H9 (cell line): ENCODE data around the gene TTC13. TPM values are rescaled to one million over a fixed set of nuclear protein-coding genes. Genes with fewer than 3 reads are reported as not detected.

Experiments
- DNase-seq: peaks from one replicate; pipeline ENCODE4 v3.0.0-alpha.2; 2017
- H2AFZ ChIP-seq: one replicate; pipeline ENCODE4 v1.6.1; 2013; ENCODE audit warnings: mild to moderate bottlenecking, low read length, control low read depth, moderate library complexity
- H2AK5ac ChIP-seq: 2 replicates; pipeline ENCODE4 v1.6.1; 2013; ENCODE audit warnings: low read length, control low read depth, mixed read lengths; ENCODE audit not compliant: insufficient read length
- H2BK120ac ChIP-seq: one replicate; pipeline ENCODE4 v1.6.1; 2013; ENCODE audit warnings: low read depth, mild to moderate bottlenecking, low read length, control low read depth, inconsistent platforms; ENCODE audit not compliant: poor library complexity, severe bottlenecking
- H2BK12ac ChIP-seq: 2 replicates; pipeline ENCODE4 v1.6.1; 2013; ENCODE audit warnings: low read length, control low read depth, mixed read lengths, low read depth; ENCODE audit not compliant: insufficient read length
- H2BK15ac ChIP-seq: 2 replicates; pipeline ENCODE4 v1.6.1; 2013; ENCODE audit warnings: low read depth, low read length, control low read depth
- H2BK20ac ChIP-seq: one replicate; pipeline ENCODE4 v1.6.1; 2013; ENCODE audit warnings: low read depth, mild to moderate bottlenecking, low read length, control low read depth, inconsistent platforms; ENCODE audit not compliant: poor library complexity, severe bottlenecking
- H2BK5ac ChIP-seq: 2 replicates; pipeline ENCODE4 v1.6.1; 2013; ENCODE audit warnings: low read length, control low read depth, mixed read lengths; ENCODE audit not compliant: insufficient read length
- H3K14ac ChIP-seq: 2 replicates; pipeline ENCODE4 v1.6.1; 2013; ENCODE audit warnings: low read length, control low read depth; ENCODE audit not compliant: insufficient read depth
- H3K18ac ChIP-seq: 2 replicates; pipeline ENCODE4 v1.6.1; 2013; ENCODE audit warnings: low read depth, mild to moderate bottlenecking, mixed read lengths, low read length, control low read depth; ENCODE audit not compliant: insufficient read length
- H3K23ac ChIP-seq: 2 replicates; pipeline ENCODE4 v1.6.1; 2013; ENCODE audit warnings: low read length, control low read depth, mixed read lengths, low read depth; ENCODE audit not compliant: insufficient read length
- H3K23me2 ChIP-seq: 2 replicates; pipeline ENCODE4 v1.6.1; 2013; ENCODE audit warnings: low read depth, mild to moderate bottlenecking, mixed read lengths, low read length, control low read depth; ENCODE audit not compliant: insufficient read length, poor library complexity, severe bottlenecking
- H3K27ac ChIP-seq: 2 replicates; pipeline ENCODE4 v1.5.1; 2013; ENCODE audit warnings: low read length, control low read depth, mixed read lengths, low read depth; ENCODE audit not compliant: insufficient read length
- H3K27me3 ChIP-seq: 2 replicates; pipeline ENCODE4 v1.6.1; 2013; ENCODE audit warnings: low read length, control low read depth, inconsistent platforms; ENCODE audit not compliant: insufficient read depth
- H3K4ac ChIP-seq: 2 replicates; pipeline ENCODE4 v1.6.1; 2013; ENCODE audit warnings: low read depth, mild to moderate bottlenecking, control low read depth, inconsistent platforms, low read length, moderate library complexity
- H3K4me1 ChIP-seq: 2 replicates; pipeline ENCODE4 v1.6.1; 2013; ENCODE audit warnings: low read length, control low read depth, inconsistent platforms; ENCODE audit not compliant: insufficient read depth
- H3K4me2 ChIP-seq: 2 replicates; pipeline ENCODE4 v1.6.1; 2013; ENCODE audit warnings: low read length, control low read depth, mixed read lengths; ENCODE audit not compliant: insufficient read length, insufficient read depth
- H3K56ac ChIP-seq: 2 replicates; pipeline ENCODE4 v1.6.1; 2013; ENCODE audit warnings: low read depth, mild to moderate bottlenecking, mixed read lengths, low read length, control low read depth; ENCODE audit not compliant: insufficient read length
- H3K79me1 ChIP-seq: 2 replicates; pipeline ENCODE4 v1.6.1; 2013; ENCODE audit warnings: low read depth, mild to moderate bottlenecking, moderate library complexity, low read length, control low read depth, inconsistent platforms; ENCODE audit not compliant: insufficient read depth, poor library complexity, severe bottlenecking
- H3K79me2 ChIP-seq: 2 replicates; pipeline ENCODE4 v1.6.1; 2013; ENCODE audit warnings: low read length, control low read depth, inconsistent platforms; ENCODE audit not compliant: insufficient read depth
- H3K9ac ChIP-seq: 2 replicates; pipeline ENCODE4 v1.6.1; 2013; ENCODE audit warnings: low read length, control low read depth, mixed read lengths; ENCODE audit not compliant: insufficient read length; ENCODE audit errors: extremely low read depth
- H3K9me3 ChIP-seq: one replicate; pipeline ENCODE4 v1.6.1; 2013; ENCODE audit warnings: low read depth, low read length, inconsistent platforms; ENCODE audit not compliant: control insufficient read depth
- H3T11ph ChIP-seq: one replicate; pipeline ENCODE4 v1.6.1; 2013; ENCODE audit warnings: mild to moderate bottlenecking, low read length, control low read depth, inconsistent platforms
- H4K20me1 ChIP-seq: one replicate; pipeline ENCODE4 v1.6.1; 2013; ENCODE audit not compliant: control insufficient read depth, insufficient read length, insufficient read depth
- H4K5ac ChIP-seq: 2 replicates; pipeline ENCODE4 v1.6.1; 2013; ENCODE audit warnings: low read depth, mild to moderate bottlenecking, mixed read lengths, low read length, control low read depth; ENCODE audit not compliant: insufficient read length
- H4K8ac ChIP-seq: replicated peaks from 2 replicates; pipeline ENCODE4 v1.6.1; 2013; ENCODE audit warnings: low read length, control low read depth, mixed read lengths, low read depth; ENCODE audit not compliant: insufficient read length
- H4K91ac ChIP-seq: 2 replicates; pipeline ENCODE4 v1.6.1; 2013; ENCODE audit warnings: low read depth, mild to moderate bottlenecking, moderate library complexity, mixed read lengths, low read length, control low read depth; ENCODE audit not compliant: insufficient read length
- H3K27ac Mint-ChIP-seq, 3 experiments: 2 replicates in 2 of 3; 3 replicates in 1 of 3; pipeline ENCODE4 v1.8.0; 2020 to 2021; ENCODE audit warnings: mixed read lengths in 3 of 3, mild to moderate bottlenecking in 1 of 3, moderate library complexity in 1 of 3
- H3K27me3 Mint-ChIP-seq: 2 replicates; pipeline ENCODE4 v1.8.0; 2021; ENCODE audit warnings: low read depth, mild to moderate bottlenecking, moderate library complexity, mixed read lengths
- H3K36me3 Mint-ChIP-seq, 3 experiments: 2 replicates in 2 of 3; 3 replicates in 1 of 3; pipeline ENCODE4 v1.8.0; 2020 to 2021; ENCODE audit warnings: low read depth in 3 of 3, mixed read lengths in 3 of 3; ENCODE audit not compliant: insufficient read depth in 1 of 3
- H3K4me1 Mint-ChIP-seq, 2 experiments: 2 replicates each; pipeline ENCODE4 v1.8.0; 2020; ENCODE audit warnings: mixed read lengths in 2 of 2
- H3K4me3 Mint-ChIP-seq, 2 experiments: 2 replicates in 1 of 2; 3 replicates in 1 of 2; pipeline ENCODE4 v1.8.0; 2020 to 2021; ENCODE audit warnings: mild to moderate bottlenecking in 2 of 2, mixed read lengths in 2 of 2, moderate library complexity in 1 of 2
- H3K9me3 Mint-ChIP-seq, 2 experiments: 2 replicates in 1 of 2; 3 replicates in 1 of 2; pipeline ENCODE4 v1.8.0; 2020; ENCODE audit warnings: mild to moderate bottlenecking in 2 of 2, mixed read lengths in 2 of 2, moderate library complexity in 1 of 2
- WGBS: extraction: QIAGEN DNeasy Blood & Tissue Kit; methylation state at CpG from one replicate; pipeline ENCODE4 v1.1.7; 2013; ENCODE audit warnings: missing lambda C conversion rate, low lambda C conversion rate, mixed read lengths; ENCODE audit not compliant: insufficient read length; ENCODE audit errors: extremely low coverage; 5-methylcytosine and 5-hydroxymethylcytosine counted together
- total RNA-seq: library from RNA; stranded (reverse); gene quantifications from 2 replicates; pipeline ENCODE4 v1.2.1, GENCODE V29; 2021
- TF ChIP-seq, protein P1 (sequence below): fragments of 200-600 bp; sonication (generic); conservative IDR thresholded peaks from 3 replicates; pipeline ENCODE4 v1.8.0; 2021; ENCODE audit warnings: antibody characterized with exemption, mild to moderate bottlenecking

The TTC13 gene
- total RNA-seq, 1 experiment from 2014 or later = 7.6 TPM

DNA sequence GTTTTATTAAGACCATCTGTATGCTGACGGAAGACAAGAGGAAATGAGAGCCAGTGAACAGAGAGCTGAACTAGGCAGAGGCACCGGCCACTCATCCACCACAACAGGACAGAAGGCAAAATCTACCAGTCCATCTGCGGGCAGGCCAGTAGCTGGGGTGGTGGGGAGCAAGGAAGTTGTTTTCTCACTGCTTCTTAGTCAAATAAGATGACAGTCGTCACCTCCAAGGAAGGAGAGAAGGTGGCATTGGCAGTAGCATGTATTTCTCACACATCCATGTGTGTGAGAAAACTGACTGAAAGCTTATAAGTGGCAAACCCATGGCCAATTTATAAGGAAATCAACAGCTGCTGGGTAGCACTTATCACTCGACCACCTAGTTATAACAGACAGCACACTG is 8.2 kb downstream of the TTC13 start:
- Histone ChIP-seq H3K18ac (no peak overlapping the region), H2BK12ac (no peak overlapping the region), H3K56ac (no peak overlapping the region), H3K27ac (no peak overlapping the region), H3K23ac (no peak overlapping the region), H4K91ac (no peak overlapping the region), H3K27me3 (no peaks in the 10 kb centered on the region), H3K4ac (no peak overlapping the region), H4K8ac (no peak overlapping the region), H2BK20ac (no peak overlapping the region), H3K9ac (no peak overlapping the region), H3T11ph (no peak overlapping the region), H3K4me1 (no peaks in the 10 kb centered on the region), H2BK15ac (no peak overlapping the region), H3K9me3 (no peaks in the 10 kb centered on the region), H2AFZ (no peak overlapping the region), H4K20me1 (no peaks in the 10 kb centered on the region), H4K5ac (no peak overlapping the region), H3K79me2 (no peaks in the 10 kb centered on the region), H2BK5ac (no peak overlapping the region), H3K23me2 (no peaks in the 10 kb centered on the region), H2AK5ac (no peak overlapping the region), H3K4me2 (no peak overlapping the region), H2BK120ac (no peak overlapping the region), H3K79me1 (no peaks in the 10 kb centered on the region), H3K14ac (no peak overlapping the region)
- WGBS = no CpG with 5 or more reads among the region's 5 CpGs
- no peak for DNase-seq
- H3K36me3 Mint-ChIP-seq = no peaks in the 10 kb centered on the region
- TF ChIP-seq, protein P1, sequence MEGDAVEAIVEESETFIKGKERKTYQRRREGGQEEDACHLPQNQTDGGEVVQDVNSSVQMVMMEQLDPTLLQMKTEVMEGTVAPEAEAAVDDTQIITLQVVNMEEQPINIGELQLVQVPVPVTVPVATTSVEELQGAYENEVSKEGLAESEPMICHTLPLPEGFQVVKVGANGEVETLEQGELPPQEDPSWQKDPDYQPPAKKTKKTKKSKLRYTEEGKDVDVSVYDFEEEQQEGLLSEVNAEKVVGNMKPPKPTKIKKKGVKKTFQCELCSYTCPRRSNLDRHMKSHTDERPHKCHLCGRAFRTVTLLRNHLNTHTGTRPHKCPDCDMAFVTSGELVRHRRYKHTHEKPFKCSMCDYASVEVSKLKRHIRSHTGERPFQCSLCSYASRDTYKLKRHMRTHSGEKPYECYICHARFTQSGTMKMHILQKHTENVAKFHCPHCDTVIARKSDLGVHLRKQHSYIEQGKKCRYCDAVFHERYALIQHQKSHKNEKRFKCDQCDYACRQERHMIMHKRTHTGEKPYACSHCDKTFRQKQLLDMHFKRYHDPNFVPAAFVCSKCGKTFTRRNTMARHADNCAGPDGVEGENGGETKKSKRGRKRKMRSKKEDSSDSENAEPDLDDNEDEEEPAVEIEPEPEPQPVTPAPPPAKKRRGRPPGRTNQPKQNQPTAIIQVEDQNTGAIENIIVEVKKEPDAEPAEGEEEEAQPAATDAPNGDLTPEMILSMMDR = no peak
- no peak overlapping the region for H3K4me3 Mint-ChIP-seq
- no peak overlapping the region for H3K27ac Mint-ChIP-seq
- H3K27me3 Mint-ChIP-seq = peaks cover 43% of the 10 kb centered on the region
- H3K4me1 Mint-ChIP-seq = no peaks in the 10 kb centered on the region
- H3K9me3 Mint-ChIP-seq = no peaks in the 10 kb centered on the region
